Neural crest cell (in vitro differentiated cells): ENCODE data around the gene DUT. TPM values are rescaled to one million over a fixed set of nuclear protein-coding genes. Genes with fewer than 3 reads are reported as not detected.

Source experiments
- DNase-seq: peaks from one replicate; pipeline ENCODE4 v3.0.0; 2021; ENCODE audit warnings: low read depth, mixed read lengths, low spot score
- H3K27ac Mint-ChIP-seq: one replicate; pipeline ENCODE4 v1.8.0; 2021; ENCODE audit warnings: mild to moderate bottlenecking, mixed read lengths; ENCODE audit not compliant: unreplicated experiment
- H3K27me3 Mint-ChIP-seq: 2 replicates; pipeline ENCODE4 v1.8.0; 2021; ENCODE audit warnings: low read depth, mild to moderate bottlenecking, mixed read lengths
- H3K36me3 Mint-ChIP-seq: 2 replicates; pipeline ENCODE4 v1.8.0; 2021; ENCODE audit warnings: low read depth, mild to moderate bottlenecking, mixed read lengths
- H3K4me1 Mint-ChIP-seq: 2 replicates; pipeline ENCODE4 v1.8.0; 2021; ENCODE audit warnings: mixed read lengths
- H3K4me3 Mint-ChIP-seq: one replicate; pipeline ENCODE4 v1.8.0; 2021; ENCODE audit warnings: mild to moderate bottlenecking, mixed read lengths
- H3K9me3 Mint-ChIP-seq: 2 replicates; pipeline ENCODE4 v1.8.0; 2021; ENCODE audit warnings: mixed read lengths
- total RNA-seq: library from RNA; stranded (reverse); gene quantifications from 2 replicates; pipeline ENCODE4 v1.2.1, GENCODE V29; 2021
- TF ChIP-seq, protein P1 (sequence below): fragments of 200-600 bp; sonication (generic); conservative IDR thresholded peaks from 2 replicates; pipeline ENCODE4 v1.5.0; 2021; ENCODE audit warnings: antibody characterized with exemption, mild to moderate bottlenecking

The DUT gene
- total RNA-seq, 1 donor from 2014 or later, result 137 TPM

DNA sequence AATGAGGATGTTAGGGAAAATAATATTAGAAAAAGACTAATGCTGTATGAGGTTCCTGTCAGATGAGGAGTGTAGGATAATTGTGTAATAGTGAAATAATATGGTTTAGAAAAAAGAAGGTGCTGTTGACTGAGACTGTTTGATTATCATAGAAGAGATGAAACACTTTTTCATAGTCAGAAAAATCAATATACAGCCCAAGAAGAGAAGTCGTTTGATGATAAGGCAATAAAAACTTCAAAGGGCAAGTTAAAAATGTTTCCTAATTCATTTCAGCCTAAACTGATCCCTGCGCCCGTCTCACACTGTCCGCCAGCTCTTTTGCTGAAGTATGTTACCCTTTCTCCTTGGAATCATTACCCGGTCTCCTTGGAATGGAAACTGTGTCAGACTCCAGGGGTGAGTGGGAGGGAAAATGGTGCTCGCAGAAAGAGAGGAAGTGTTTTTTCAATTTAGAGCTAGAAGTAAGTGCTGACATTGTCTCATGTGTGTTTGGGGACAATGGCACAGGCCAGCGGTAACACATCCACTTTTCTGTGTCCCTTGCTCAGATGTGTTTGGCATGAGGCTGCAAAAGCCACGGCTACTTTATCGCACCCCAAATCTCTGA is 23.6 kb downstream of the DUT start:
- Mint-ChIP-seq H3K27ac (peak overlapping the region; percentile 21), H3K4me3 (no peak overlapping the region), H3K36me3 (no peaks in the 10 kb centered on the region)

DNA sequence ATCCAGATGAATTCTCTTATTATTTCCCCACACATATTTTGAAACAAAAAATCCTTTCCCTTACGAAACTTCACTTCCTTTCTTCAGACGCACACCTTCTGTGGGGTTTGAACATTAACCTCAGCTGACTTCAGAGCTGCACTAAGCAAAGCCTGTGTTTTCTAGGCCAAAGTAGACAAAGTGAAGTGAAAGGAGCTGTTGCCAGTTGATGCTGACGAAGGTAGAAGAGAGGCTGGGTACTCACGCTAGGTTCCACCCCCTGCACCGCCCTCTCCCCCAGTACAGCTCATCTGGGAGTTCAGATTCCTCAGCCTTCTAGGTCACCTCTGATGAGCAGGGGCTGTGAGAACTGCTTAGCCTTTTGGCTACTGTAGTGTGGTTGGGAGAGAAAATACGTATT is 24.1 kb downstream of the DUT start:
- Mint-ChIP-seq H3K4me1 (peaks cover 16% of the 10 kb centered on the region), H3K9me3 (peaks cover 2% of the 10 kb centered on the region), H3K27ac (no peak overlapping the region), H3K4me3 (no peak overlapping the region), H3K36me3 (no peaks in the 10 kb centered on the region), H3K27me3 (no peaks in the 10 kb centered on the region)
- TF ChIP-seq, protein P1, sequence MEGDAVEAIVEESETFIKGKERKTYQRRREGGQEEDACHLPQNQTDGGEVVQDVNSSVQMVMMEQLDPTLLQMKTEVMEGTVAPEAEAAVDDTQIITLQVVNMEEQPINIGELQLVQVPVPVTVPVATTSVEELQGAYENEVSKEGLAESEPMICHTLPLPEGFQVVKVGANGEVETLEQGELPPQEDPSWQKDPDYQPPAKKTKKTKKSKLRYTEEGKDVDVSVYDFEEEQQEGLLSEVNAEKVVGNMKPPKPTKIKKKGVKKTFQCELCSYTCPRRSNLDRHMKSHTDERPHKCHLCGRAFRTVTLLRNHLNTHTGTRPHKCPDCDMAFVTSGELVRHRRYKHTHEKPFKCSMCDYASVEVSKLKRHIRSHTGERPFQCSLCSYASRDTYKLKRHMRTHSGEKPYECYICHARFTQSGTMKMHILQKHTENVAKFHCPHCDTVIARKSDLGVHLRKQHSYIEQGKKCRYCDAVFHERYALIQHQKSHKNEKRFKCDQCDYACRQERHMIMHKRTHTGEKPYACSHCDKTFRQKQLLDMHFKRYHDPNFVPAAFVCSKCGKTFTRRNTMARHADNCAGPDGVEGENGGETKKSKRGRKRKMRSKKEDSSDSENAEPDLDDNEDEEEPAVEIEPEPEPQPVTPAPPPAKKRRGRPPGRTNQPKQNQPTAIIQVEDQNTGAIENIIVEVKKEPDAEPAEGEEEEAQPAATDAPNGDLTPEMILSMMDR, result no peak
- no peak for DNase-seq

More for the DNA sequence above, 23.6 kb downstream of the DUT start:
- no peak for DNase-seq
- peaks cover 16% of the 10 kb centered on the region for H3K4me1 Mint-ChIP-seq
- peaks cover 2% of the 10 kb centered on the region for H3K9me3 Mint-ChIP-seq
- TF ChIP-seq, protein P1, result no peak
- no peaks in the 10 kb centered on the region for H3K27me3 Mint-ChIP-seq

DNA sequence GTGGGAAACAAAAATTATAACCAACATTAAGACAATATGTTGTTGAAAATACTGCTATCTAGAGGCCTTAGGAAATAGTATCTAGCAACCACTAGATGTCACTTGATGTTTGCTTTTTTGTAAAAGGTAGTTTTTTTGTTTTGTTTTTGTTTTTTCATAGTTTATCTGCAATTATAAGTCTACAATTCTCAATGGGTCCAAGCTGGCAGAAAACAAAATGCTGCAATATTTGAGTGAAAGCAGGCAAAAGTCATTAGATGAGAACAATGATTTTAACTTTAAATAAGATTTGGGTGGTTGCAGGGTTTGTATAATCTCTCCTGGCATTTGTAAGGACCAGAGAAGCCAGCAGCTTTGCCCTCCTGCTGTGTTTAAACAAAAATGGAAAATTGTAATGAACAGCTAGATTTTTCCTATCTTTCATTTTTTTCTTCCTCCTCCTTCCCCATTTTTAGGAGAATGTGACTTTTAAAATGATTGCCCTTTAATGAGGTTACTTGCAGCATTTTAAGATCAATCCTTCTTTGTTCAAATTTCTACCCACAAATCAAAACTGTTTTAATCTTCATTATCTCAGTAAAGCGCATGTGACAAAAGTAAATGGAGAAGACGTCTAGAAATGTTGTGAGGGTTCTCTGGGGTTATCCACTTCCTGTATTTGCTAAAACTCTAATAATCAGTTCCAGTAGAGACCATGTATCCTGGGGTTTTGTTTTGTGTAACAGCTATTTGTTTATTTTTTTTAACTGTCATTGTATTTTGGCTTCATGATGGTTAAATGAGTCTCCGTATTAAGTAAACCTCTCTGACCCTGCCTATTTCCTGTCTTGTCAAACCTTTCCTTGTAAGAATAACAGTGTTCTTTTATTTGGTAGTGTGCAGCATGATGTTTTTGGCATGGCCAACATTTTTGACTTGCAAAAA is 27.3 kb downstream of the DUT start:
- Mint-ChIP-seq H3K4me3 (peak overlapping the region; percentile 9), H3K27ac (peak overlapping the region; percentile 28), H3K27me3 (no peaks in the 10 kb centered on the region), H3K9me3 (peaks cover 2% of the 10 kb centered on the region), H3K4me1 (peaks cover 11% of the 10 kb centered on the region), H3K36me3 (no peaks in the 10 kb centered on the region)
- TF ChIP-seq, protein P1, result peak; percentile 75
- DNase-seq, result no peak

DNA sequence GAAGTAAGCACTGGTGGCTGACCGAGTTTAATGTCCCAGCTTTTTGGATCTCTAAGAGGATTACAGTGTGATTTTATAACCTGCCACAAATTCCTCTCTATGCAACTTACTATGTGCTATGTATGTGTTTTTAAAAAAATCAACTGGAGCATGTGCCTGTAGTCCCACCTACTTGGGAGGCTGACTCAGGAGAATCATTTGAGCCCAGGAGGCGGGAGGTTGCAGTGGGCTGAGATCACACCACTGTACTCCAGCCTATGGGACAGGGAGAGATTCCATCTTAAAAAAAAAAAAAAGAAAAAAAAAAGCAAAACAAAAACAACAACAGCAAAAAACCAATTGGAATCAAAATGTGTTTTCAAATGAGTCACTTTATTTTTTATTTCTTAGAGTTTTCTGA is 29.6 kb downstream of the DUT start:
- Mint-ChIP-seq H3K4me1 (peaks cover 11% of the 10 kb centered on the region), H3K27ac (no peak overlapping the region), H3K36me3 (no peaks in the 10 kb centered on the region), H3K27me3 (no peaks in the 10 kb centered on the region), H3K4me3 (no peak overlapping the region), H3K9me3 (peaks cover 2% of the 10 kb centered on the region)
- TF ChIP-seq, protein P1, result no peak
- DNase-seq, result no peak

DNA sequence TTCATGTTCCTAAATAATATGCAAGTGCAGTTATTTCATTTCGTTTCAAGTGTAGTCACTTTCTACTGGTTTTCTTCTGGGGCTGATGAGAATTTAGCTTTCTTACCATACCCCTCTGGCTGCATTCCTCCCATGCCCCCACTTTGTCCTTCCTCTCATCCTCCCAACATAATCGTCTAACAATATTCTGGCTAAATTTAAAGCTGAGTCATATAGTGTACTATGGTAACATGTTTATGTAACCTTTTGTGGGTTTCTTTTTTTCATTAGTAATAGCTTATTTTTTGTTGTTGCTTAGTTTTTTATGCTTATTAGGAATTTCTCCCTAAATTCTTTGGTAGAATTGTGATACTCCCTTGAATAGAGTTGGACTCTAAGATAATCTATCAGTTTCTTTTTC is 30.5 kb downstream of the DUT start:
- H3K4me3 Mint-ChIP-seq, result no peak overlapping the region
- H3K27ac Mint-ChIP-seq, result no peak overlapping the region
- peaks cover 4% of the 10 kb centered on the region for H3K9me3 Mint-ChIP-seq
- H3K27me3 Mint-ChIP-seq, result no peaks in the 10 kb centered on the region
- H3K4me1 Mint-ChIP-seq, result peaks cover 11% of the 10 kb centered on the region
- H3K36me3 Mint-ChIP-seq, result no peaks in the 10 kb centered on the region
- TF ChIP-seq, protein P1, result no peak
- no peak for DNase-seq
